K562 (cell line): ENCODE data around the gene GLTPD2. TPM values are rescaled to one million over a fixed set of nuclear protein-coding genes. Genes with fewer than 3 reads are reported as not detected.

Source experiments
- BRD4 ChIP-seq: fragments of 200-600 bp; sonication (generic); IDR thresholded peaks from 2 replicates; pipeline ENCODE4 v1.6.1; 2017; ENCODE audit warnings: inconsistent platforms
- GTF2E2 ChIP-seq: fragments of 200-800 bp; sonication (Bioruptor generic); IDR thresholded peaks from 2 replicates; pipeline ENCODE4 v1.6.1; 2016; ENCODE audit warnings: missing genetic modification characterization, missing compliant biosample characterization
- GTF2F1 ChIP-seq: IDR thresholded peaks from 2 replicates; pipeline ENCODE4 v1.6.1; 2011; ENCODE audit warnings: low read depth, low read length, improper control_type of control experiment
- HDAC1 ChIP-seq, 2 experiments: fragments of 450-650 bp; IDR thresholded peaks; 2 replicates each; pipeline ENCODE4 v1.6.1; 2016 to 2017; ENCODE audit warnings: inconsistent platforms in 1 of 2, mild to moderate bottlenecking in 1 of 2, moderate library complexity in 1 of 2
- HNRNPUL1 ChIP-seq: fragments of 200-400 bp; formaldehyde crosslinking; IDR thresholded peaks from 2 replicates; pipeline ENCODE4 v1.6.1; 2017; ENCODE audit warnings: low read length
- KLF10 ChIP-seq: fragments of 250-450 bp; sonication (Bioruptor Pico); IDR thresholded peaks from 2 replicates; pipeline ENCODE4 v1.6.1; 2021; ENCODE audit warnings: matching md5 sums
- NFRKB ChIP-seq: fragments of 450-650 bp; IDR thresholded peaks from 2 replicates; pipeline ENCODE4 v1.6.1; 2016; ENCODE audit warnings: low read depth
- ZNF347 ChIP-seq: fragments of 450-650 bp; formaldehyde crosslinking; IDR thresholded peaks from 2 replicates; pipeline ENCODE4 v1.4.0; 2020; ENCODE audit warnings: low read depth, mild to moderate bottlenecking, moderate library complexity
- polyA plus RNA-seq, 8 experiments: library from polyadenylated mRNA; depleted of rRNA in 4 of 8; stranded (reverse) in 5 of 8; unstranded in 3 of 8; fragments of >200 nt; fragmentation: Nextera tagmentation in 2 of 8; fragmentation: Illumina TruSeq in 1 of 8; extraction: Ambion mirVana in 2 of 8; extraction: Trizol in 1 of 8; gene quantifications; 2 replicates each; pipeline versions ENCODE4 v1.2.1 to v1.2.3, GENCODE V29; 2011 to 2014; ENCODE audit warnings: inconsistent platforms in 1 of 8, missing spikeins in 1 of 8
- total RNA-seq, 7 experiments: library from RNA; depleted of rRNA in 6 of 7; stranded (reverse); fragments of >200 nt in 6 of 7; fragmentation: Illumina TruSeq in 2 of 7; extraction: Trizol in 2 of 7; gene quantifications; 2 replicates each; pipeline versions ENCODE4 v1.2.1 to v1.2.3, GENCODE V29; 2011 to 2021; ENCODE audit warnings: low replicate concordance in 1 of 7
- TF ChIP-seq, protein P1 (sequence below): fragments of 450-650 bp; IDR thresholded peaks from 2 replicates; pipeline ENCODE4 v1.7.0; 2016; ENCODE audit warnings: borderline replicate concordance
- TF ChIP-seq, protein P2 (sequence below): conservative IDR thresholded peaks from 2 replicates; pipeline ENCODE4 v1.6.1; 2011; ENCODE audit warnings: low read depth, mild to moderate bottlenecking, low read length; ENCODE audit not compliant: control insufficient read depth
- TF ChIP-seq, protein P3 (sequence below): fragments of 450-650 bp; IDR thresholded peaks from 2 replicates; pipeline ENCODE4 v1.6.1; 2016
- TF ChIP-seq, protein P4 (sequence below): fragments of 450-650 bp; formaldehyde crosslinking; IDR thresholded peaks from 2 replicates; pipeline ENCODE4 v1.4.0; 2020; ENCODE audit warnings: mild to moderate bottlenecking, mixed read lengths

The GLTPD2 gene
- total and polyA plus RNA-seq, 9 of the 15 experiments (the other 6 are each of a cell fraction or from before 2014, with no cell fraction given) = not detected

DNA sequence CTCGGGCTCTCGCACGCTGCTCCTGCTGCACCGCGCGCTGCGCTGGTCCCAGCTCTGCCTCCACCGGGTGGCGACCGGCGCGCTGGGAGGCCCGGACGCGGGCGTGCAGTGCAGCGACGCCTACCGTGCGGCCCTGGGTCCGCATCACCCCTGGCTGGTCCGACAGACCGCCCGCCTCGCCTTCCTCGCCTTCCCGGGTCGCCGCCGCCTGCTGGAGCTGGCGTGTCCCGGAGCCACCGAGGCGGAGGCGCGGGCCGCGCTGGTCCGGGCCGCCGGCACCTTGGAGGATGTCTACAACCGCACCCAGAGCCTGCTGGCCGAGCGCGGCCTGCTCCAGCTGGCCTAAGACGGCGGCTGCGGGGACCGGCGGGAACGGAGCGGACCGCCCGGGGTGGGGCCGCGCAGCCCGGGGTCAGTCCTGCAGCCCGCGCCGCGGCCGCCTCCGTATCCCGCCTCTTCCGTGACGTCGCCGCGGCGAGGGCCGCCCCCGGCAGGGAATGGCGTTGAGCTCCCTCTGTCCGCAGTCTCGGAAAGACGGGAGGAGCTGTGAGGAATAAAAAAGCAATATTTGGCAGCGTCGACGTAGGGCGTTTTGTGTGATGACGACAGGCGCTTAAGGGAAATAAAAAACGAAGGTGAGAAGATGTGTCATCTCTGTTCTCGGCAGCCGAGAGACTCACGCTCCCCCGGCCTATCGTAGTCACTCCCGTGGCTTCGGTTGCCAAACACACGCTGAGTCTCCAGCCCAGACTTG, 1.4 kb downstream of the GLTPD2 start (continued):
- TF ChIP-seq, protein P1, sequence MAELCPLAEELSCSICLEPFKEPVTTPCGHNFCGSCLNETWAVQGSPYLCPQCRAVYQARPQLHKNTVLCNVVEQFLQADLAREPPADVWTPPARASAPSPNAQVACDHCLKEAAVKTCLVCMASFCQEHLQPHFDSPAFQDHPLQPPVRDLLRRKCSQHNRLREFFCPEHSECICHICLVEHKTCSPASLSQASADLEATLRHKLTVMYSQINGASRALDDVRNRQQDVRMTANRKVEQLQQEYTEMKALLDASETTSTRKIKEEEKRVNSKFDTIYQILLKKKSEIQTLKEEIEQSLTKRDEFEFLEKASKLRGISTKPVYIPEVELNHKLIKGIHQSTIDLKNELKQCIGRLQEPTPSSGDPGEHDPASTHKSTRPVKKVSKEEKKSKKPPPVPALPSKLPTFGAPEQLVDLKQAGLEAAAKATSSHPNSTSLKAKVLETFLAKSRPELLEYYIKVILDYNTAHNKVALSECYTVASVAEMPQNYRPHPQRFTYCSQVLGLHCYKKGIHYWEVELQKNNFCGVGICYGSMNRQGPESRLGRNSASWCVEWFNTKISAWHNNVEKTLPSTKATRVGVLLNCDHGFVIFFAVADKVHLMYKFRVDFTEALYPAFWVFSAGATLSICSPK = no peak
- TF ChIP-seq GTF2E2 (tag) = no peak
- TF ChIP-seq GTF2F1 = no peak
- TF ChIP-seq, protein P2, sequence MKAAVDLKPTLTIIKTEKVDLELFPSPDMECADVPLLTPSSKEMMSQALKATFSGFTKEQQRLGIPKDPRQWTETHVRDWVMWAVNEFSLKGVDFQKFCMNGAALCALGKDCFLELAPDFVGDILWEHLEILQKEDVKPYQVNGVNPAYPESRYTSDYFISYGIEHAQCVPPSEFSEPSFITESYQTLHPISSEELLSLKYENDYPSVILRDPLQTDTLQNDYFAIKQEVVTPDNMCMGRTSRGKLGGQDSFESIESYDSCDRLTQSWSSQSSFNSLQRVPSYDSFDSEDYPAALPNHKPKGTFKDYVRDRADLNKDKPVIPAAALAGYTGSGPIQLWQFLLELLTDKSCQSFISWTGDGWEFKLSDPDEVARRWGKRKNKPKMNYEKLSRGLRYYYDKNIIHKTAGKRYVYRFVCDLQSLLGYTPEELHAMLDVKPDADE = no peak; the same call in 1 of the 2 replicates
- TF ChIP-seq BRD4 = no peak
- TF ChIP-seq, protein P3, sequence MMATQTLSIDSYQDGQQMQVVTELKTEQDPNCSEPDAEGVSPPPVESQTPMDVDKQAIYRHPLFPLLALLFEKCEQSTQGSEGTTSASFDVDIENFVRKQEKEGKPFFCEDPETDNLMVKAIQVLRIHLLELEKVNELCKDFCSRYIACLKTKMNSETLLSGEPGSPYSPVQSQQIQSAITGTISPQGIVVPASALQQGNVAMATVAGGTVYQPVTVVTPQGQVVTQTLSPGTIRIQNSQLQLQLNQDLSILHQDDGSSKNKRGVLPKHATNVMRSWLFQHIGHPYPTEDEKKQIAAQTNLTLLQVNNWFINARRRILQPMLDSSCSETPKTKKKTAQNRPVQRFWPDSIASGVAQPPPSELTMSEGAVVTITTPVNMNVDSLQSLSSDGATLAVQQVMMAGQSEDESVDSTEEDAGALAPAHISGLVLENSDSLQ = no peak
- peak in 1 of 2 experiments; percentile 50; a peak in 1 of 4 replicates for TF ChIP-seq HDAC1 (IDR thresholded peaks at IDR 0.05)
- TF ChIP-seq NFRKB = no peak
- TF ChIP-seq ZNF347 (CRISPR knock-in tag) = no peak
- no peak for TF ChIP-seq KLF10 (CRISPR knock-in tag)
- TF ChIP-seq HNRNPUL1 = no peak
- TF ChIP-seq, protein P4, sequence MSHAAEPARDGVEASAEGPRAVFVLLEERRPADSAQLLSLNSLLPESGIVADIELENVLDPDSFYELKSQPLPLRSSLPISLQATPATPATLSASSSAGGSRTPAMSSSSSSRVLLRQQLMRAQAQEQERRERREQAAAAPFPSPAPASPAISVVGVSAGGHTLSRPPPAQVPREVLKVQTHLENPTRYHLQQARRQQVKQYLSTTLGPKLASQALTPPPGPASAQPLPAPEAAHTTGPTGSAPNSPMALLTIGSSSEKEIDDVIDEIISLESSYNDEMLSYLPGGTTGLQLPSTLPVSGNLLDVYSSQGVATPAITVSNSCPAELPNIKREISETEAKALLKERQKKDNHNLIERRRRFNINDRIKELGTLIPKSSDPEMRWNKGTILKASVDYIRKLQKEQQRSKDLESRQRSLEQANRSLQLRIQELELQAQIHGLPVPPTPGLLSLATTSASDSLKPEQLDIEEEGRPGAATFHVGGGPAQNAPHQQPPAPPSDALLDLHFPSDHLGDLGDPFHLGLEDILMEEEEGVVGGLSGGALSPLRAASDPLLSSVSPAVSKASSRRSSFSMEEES = no peak
